HL-60 (cell line): ENCODE data around the gene HDAC1.

Source experiments
- DNase-seq, 2 experiments: peaks; one replicate each; pipeline ENCODE4 v3.0.0-alpha.2; 2010 to 2020; ENCODE audit warnings: low read depth in 1 of 2, low spot score in 1 of 2
- H3K27ac ChIP-seq: fragments of 250-450 bp; sonication (Bioruptor Pico); replicated peaks from 2 replicates; pipeline ENCODE4 v1.5.1; 2020; ENCODE audit warnings: mild to moderate bottlenecking, moderate library complexity
- H3K27me3 ChIP-seq: fragments of 250-450 bp; sonication (Bioruptor Pico); 2 replicates; pipeline ENCODE4 v1.5.1; 2021; ENCODE audit warnings: mild to moderate bottlenecking, moderate library complexity; ENCODE audit not compliant: insufficient read depth, poor library complexity, severe bottlenecking
- H3K4me3 ChIP-seq: replicated peaks from 2 replicates; pipeline ENCODE4 v1.5.1; 2011; ENCODE audit warnings: mild to moderate bottlenecking, control low read depth, low read length; ENCODE audit not compliant: insufficient read depth
- GABPA ChIP-seq: IDR thresholded peaks from 2 replicates; pipeline ENCODE4 v1.6.1; 2012; ENCODE audit warnings: low read depth
- POLR2AphosphoS5 ChIP-seq: IDR thresholded peaks from 2 replicates; pipeline ENCODE4 v1.6.1; 2012; ENCODE audit warnings: low read depth
- SPI1 ChIP-seq: IDR thresholded peaks from 2 replicates; pipeline ENCODE4 v1.6.1; 2012; ENCODE audit warnings: low read depth, mild to moderate bottlenecking, borderline replicate concordance
- TF ChIP-seq, protein P1 (sequence below): IDR thresholded peaks from 2 replicates; pipeline ENCODE4 v1.6.1; 2012; ENCODE audit warnings: low read depth; ENCODE audit not compliant: insufficient replicate concordance
- TF ChIP-seq, protein P2 (sequence below): IDR thresholded peaks from one replicate; pipeline ENCODE4 v1.5.1; 2011; ENCODE audit warnings: low read length, control low read depth, inconsistent platforms; ENCODE audit not compliant: insufficient read depth

Gene HDAC1

DNA sequence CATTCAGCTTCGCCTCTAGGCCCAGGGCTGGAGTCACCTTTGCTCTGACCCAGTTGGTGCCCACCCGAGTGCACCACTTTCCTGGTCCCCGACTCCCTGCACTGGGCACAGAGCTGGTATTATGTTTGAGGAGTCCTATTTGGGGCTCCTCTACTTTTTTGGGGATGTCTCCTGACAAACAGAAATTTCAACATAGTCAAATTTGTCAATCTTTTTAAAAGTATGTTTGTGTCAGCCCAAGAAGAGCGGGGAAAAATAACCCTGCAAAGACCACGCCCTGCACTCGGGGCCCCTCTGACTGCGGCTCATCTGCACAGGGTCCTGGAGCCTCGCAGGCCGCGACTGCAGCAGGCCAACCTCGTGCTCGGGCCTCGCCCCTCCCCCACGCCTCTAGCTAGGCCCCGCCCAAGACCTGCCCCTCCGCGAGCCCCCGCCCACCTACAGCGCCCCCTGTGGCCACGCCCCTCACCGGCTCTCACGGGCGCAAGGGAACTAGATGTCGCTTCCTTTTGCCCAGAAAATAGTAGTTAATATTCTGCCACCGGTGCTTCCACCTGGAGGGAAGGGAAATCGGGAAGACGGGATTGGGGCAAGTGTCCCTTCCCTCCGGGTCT is 59.0 kb downstream of the HDAC1 start:
- TF ChIP-seq GABPA (no peak), SPI1 (no peak), POLR2AphosphoS5 (no peak; the same call in 1 of the 2 replicates)
- TF ChIP-seq, protein P1, sequence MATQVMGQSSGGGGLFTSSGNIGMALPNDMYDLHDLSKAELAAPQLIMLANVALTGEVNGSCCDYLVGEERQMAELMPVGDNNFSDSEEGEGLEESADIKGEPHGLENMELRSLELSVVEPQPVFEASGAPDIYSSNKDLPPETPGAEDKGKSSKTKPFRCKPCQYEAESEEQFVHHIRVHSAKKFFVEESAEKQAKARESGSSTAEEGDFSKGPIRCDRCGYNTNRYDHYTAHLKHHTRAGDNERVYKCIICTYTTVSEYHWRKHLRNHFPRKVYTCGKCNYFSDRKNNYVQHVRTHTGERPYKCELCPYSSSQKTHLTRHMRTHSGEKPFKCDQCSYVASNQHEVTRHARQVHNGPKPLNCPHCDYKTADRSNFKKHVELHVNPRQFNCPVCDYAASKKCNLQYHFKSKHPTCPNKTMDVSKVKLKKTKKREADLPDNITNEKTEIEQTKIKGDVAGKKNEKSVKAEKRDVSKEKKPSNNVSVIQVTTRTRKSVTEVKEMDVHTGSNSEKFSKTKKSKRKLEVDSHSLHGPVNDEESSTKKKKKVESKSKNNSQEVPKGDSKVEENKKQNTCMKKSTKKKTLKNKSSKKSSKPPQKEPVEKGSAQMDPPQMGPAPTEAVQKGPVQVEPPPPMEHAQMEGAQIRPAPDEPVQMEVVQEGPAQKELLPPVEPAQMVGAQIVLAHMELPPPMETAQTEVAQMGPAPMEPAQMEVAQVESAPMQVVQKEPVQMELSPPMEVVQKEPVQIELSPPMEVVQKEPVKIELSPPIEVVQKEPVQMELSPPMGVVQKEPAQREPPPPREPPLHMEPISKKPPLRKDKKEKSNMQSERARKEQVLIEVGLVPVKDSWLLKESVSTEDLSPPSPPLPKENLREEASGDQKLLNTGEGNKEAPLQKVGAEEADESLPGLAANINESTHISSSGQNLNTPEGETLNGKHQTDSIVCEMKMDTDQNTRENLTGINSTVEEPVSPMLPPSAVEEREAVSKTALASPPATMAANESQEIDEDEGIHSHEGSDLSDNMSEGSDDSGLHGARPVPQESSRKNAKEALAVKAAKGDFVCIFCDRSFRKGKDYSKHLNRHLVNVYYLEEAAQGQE: no peak
- TF ChIP-seq, protein P2, sequence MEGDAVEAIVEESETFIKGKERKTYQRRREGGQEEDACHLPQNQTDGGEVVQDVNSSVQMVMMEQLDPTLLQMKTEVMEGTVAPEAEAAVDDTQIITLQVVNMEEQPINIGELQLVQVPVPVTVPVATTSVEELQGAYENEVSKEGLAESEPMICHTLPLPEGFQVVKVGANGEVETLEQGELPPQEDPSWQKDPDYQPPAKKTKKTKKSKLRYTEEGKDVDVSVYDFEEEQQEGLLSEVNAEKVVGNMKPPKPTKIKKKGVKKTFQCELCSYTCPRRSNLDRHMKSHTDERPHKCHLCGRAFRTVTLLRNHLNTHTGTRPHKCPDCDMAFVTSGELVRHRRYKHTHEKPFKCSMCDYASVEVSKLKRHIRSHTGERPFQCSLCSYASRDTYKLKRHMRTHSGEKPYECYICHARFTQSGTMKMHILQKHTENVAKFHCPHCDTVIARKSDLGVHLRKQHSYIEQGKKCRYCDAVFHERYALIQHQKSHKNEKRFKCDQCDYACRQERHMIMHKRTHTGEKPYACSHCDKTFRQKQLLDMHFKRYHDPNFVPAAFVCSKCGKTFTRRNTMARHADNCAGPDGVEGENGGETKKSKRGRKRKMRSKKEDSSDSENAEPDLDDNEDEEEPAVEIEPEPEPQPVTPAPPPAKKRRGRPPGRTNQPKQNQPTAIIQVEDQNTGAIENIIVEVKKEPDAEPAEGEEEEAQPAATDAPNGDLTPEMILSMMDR: no peak
- no peaks in the 10 kb centered on the region for H3K27me3 ChIP-seq
- H3K27ac ChIP-seq: peak overlapping the region; percentile 56
- H3K4me3 ChIP-seq: peak overlapping the region; percentile 50
- DNase-seq: peak in 1 of 2 experiments; percentile 67

DNA sequence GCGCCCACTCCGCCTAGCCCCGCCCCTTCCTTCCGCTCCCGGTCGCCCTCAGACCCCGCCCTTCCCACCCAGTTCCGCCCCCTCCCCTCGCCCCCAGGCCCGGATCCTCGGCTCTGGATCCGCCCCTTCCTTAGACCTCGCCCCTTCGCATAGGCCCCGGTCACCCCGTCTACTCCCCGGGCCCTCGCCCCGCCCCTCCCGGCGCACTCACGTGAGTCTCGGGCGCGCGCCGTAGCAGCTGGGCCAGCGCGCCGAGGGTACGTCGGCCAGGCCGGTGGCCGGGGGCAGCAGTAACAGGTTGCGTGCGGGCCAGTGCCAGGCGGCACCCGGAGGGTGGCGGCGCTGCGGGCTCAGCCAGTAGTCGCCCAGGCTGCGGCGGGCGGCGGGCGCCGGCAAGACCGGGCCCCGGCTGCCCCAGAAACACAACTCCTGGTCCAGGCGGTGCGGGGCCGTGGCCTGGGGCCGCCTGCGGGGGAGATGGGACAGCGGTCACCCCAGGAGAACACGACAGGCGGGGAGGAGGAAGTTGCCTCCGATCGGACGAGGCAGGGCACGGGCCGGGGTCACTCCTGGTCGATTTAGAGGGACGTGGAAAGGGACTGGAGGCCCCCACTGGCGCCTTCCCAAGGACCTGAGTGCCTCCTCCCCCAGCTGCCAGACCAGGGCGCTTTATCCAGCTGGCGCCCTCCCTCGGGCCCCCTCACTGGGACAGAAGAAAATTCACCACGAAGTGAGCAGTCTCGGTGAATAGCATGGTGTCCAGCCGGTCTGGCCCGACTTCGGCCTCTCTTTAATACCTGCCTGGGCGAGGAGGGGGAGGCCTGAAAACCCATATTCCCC is 59.7 kb downstream of the HDAC1 start:
- Histone ChIP-seq H3K27ac (peak overlapping the region; percentile 56), H3K27me3 (no peaks in the 10 kb centered on the region), H3K4me3 (peak overlapping the region; percentile 50)
- TF ChIP-seq, protein P1: no peak
- TF ChIP-seq, protein P2: no peak
- 0 out of 2 replicates have a peak, but pooled peaks have one; percentile 12 for TF ChIP-seq SPI1
- TF ChIP-seq POLR2AphosphoS5: no peak
- TF ChIP-seq GABPA: no peak
- DNase-seq: peak; percentile 81 to 87

DNA sequence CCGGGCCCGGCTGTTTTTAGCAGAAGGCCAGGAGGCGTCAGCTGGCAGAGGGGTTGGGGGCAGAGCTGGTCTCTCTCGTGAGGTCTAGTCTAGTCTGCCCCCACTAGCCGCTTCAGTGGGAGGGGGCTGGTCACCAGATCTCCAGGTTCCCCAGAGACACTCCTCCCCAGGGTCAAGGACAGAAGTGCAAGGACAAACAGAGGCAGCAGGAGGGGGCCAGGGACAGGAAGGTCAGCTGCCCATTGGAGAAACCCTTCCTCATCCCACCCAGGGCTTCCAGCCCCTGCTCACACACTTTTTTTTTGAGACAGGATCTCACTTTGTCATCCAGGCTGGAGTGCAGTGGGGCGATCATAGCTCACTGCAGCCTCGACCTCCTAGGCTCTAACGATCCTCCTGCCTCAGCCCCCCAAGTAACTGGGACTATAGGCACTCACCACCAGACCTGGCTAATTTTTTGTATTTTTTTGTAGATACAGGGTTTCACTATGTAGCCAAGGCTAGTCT is 60.4 kb downstream of the HDAC1 start:
- no peak for TF ChIP-seq POLR2AphosphoS5
- TF ChIP-seq, protein P1: no peak
- TF ChIP-seq, protein P2: no peak
- TF ChIP-seq SPI1: no peak
- TF ChIP-seq GABPA: no peak
- Histone ChIP-seq H3K27me3 (no peaks in the 10 kb centered on the region), H3K27ac (no peak overlapping the region), H3K4me3 (no peak overlapping the region)
- no peak for DNase-seq
